ENCODE results near the gene RUNX1.

DNA sequence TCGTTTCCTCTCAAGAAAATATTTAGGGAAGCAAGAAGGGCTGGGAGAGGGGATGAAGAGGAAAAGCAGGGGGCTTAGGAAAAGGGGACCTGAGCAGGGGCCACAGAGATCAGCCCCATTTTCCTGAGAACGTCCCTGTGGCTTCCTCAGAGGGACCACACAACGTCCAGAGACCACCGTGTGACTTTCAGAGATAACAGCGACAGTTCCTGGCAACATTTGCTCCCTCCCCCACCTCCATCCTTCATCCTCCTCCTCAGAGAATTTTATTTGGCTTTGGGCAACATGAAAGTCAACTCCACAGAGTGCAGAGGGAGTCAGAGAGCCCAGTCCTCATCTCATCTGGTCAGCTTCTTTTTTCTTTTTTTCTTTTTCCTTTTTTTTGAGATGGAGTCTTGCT is 50.9 kb downstream of the RUNX1 start:
- TF ChIP-seq, protein P1, sequence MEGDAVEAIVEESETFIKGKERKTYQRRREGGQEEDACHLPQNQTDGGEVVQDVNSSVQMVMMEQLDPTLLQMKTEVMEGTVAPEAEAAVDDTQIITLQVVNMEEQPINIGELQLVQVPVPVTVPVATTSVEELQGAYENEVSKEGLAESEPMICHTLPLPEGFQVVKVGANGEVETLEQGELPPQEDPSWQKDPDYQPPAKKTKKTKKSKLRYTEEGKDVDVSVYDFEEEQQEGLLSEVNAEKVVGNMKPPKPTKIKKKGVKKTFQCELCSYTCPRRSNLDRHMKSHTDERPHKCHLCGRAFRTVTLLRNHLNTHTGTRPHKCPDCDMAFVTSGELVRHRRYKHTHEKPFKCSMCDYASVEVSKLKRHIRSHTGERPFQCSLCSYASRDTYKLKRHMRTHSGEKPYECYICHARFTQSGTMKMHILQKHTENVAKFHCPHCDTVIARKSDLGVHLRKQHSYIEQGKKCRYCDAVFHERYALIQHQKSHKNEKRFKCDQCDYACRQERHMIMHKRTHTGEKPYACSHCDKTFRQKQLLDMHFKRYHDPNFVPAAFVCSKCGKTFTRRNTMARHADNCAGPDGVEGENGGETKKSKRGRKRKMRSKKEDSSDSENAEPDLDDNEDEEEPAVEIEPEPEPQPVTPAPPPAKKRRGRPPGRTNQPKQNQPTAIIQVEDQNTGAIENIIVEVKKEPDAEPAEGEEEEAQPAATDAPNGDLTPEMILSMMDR (IDR thresholded peaks at IDR 0.05): no peak
- no peak for TF ChIP-seq POLR2A (IDR thresholded peaks at IDR 0.05)

All from vagina (tissue), 2 donors.